HG03064 (cell line): ENCODE data around the gene CORO1C.

ENCODE experiments used
- ATAC-seq: cut with Tn5 transposase; IDR thresholded peaks from one replicate; pipeline ENCODE4 v1.9.1; 2021; ENCODE audit warnings: low read depth; ENCODE audit not compliant: unreplicated experiment

Gene CORO1C

DNA sequence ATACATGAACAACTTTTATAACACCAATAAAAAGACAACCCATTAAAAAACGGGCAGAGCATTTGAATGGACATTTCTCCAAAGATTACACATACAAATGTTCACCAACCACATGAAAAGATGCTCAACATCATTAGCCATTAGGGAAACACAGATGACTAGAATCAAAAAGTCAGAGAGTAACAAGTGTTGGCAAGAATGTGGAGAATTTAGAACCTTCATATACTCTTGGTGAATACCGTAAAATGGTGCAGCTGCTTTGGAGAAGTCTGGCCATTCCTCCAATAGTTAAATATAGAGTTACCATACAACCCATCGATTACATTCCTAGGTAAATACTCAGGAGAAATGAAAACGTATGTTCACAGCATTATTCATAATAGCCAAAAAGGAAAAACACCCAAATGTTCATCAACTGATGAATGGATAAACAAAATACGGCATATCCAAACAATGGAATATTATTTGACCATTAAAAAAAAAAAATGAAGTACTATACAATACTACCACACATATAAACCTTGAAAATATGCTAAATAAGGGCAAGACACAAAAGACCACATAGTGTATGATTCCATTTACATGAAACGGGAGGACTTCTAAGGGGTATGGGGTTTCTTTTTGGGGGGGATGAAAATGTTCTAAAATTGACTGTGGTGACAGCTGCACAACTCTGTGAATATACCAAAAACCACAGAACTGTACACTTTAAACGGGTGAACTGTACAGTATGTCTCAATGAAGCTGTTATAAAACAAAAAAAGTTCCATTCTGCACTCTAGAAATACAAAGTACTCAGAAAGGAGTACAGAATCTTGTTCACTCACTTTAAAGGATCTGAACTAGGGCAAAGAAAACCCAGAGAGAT, 3.2 kb downstream of the CORO1C start:
- no peak for ATAC-seq

DNA sequence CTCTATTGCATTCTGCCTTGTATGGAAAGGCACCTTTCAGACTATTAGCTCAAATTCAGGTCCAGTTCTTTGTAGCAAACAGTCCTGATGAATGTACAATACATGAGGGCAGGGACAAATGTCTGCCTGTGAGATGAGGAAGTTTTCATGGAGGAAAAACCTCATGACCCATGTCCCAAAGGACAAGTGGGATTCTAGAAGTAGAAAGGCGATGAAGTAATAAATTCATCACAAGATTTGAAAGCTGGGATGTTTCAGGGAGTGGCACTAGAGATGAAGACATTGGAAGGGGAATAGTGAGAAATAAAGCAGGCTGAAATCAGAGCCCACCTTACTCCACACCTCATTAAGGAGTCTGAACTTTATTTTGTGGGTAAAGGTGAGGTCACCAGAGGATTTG, 4.2 kb downstream of the CORO1C start:
- ATAC-seq, result no peak

DNA sequence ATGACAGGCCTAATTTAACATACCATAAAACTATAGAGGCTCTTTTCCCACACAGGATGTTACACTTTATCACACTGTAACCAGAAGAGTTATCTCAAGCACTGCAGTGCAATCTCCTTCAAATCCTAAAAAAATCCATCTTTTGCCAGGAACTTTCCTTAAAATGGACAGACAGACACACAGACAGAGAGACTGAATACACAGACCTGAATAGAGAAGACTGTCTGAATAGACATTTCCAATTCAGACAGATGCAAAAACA, 6.5 kb downstream of the CORO1C start:
- ATAC-seq, result no peak

DNA sequence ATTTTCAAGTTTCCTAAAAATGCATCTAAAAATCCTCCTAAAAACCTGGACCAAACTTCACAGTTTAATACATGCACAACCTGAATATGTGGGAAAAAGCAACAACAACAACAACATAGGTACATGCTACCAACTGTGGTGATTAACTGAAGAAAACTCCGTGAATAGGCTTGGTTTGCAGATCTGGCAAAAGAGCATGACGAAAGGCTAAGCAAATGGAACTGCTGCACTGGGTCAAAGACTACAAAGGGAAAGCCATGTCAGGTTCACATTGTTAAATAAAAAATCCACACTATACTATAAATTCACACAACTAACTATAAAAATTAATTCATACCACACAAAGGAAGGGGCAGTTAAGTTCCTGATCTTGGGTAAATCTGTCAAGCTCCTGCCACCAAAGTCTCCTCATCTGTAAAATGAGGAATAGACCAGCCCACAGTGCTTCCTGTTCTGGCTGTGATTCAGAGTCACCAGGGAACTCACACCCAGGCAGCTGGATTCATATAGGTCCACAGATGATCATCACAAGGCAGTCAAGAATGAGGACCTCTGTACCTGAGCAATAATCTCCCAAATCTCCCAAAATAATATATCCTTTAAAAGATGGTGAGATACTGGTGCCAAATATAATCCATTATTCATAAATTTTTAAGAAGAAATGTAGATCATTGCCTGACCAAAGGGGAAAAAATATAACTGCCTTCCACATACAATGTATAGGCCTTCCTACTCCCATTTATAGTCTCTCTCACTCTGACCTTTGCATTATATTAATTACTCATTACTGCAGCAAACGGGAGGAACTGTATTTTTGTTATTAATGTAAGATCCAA, 7.0 kb downstream of the CORO1C start:
- ATAC-seq, result no peak

GRCh38 chr12:108722992-108723766, 8.1 kb downstream of the CORO1C start:
- ATAC-seq, result no peak

GRCh38 chr12:108722463-108722862, 8.9 kb downstream of the CORO1C start:
- ATAC-seq, result no peak

GRCh38 chr12:108721824-108722223, 9.5 kb downstream of the CORO1C start:
- ATAC-seq, result no peak

DNA sequence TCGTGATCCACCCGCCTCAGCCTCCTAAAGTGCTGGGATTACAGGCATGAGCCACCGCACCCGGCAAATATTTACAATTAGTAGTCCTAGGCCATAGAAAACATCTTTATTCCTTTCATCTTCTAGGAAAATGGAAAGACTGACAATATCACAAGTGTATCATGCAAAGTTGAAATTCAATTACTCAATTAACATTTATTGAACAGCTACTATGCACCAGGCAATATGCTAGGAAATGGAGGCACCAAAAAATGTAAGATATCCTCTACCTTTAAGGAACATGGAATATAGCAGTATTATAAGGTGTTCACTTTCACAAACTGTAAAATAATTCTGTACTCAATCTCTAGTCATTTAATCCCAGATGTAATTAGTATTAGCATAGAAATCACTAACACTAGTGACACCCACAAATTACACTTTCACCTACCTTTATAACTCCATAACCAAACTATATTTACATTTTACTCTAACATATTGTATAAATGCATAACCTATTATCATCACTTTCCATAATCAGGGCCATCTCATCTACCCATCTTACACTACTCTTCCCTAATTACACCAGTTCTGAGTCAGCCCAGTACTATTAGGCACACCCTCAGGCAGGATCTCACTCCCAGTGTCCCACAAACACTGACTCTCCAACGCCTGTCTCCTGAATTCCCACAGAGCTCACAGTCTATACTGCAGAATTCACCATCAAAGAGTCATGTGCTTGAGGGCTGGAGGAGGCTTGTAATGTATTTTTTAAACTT, 10.4 kb downstream of the CORO1C start:
- no peak for ATAC-seq

GRCh38 chr12:108717243-108717642, 14.1 kb downstream of the CORO1C start:
- ATAC-seq, result no peak

DNA sequence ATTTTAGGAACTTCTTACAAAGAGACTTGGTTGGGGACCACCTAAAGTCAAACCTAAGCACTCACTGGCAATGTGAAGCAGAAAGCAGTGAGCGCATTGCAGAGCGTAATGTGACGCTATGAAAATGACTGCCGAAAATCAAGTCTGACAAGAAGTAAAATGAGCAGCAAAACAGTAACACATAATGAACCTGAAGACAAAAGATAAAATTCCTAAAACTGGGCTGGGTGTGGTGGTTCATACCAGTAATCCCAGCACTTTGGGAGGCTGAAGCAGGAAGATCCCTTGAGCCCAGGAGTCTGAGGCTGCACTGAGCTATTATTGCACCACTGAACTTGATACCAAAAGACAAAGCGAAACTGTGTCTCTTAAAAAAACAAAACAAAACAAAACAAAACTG, 16.5 kb downstream of the CORO1C start:
- no peak for ATAC-seq

GRCh38 chr12:108713471-108713870, 17.8 kb downstream of the CORO1C start:
- ATAC-seq, result no peak

- ATAC-seq, result no peak
Measured at GRCh38 chr12:108712925-108713203, 18.5 kb downstream of the CORO1C start.

DNA sequence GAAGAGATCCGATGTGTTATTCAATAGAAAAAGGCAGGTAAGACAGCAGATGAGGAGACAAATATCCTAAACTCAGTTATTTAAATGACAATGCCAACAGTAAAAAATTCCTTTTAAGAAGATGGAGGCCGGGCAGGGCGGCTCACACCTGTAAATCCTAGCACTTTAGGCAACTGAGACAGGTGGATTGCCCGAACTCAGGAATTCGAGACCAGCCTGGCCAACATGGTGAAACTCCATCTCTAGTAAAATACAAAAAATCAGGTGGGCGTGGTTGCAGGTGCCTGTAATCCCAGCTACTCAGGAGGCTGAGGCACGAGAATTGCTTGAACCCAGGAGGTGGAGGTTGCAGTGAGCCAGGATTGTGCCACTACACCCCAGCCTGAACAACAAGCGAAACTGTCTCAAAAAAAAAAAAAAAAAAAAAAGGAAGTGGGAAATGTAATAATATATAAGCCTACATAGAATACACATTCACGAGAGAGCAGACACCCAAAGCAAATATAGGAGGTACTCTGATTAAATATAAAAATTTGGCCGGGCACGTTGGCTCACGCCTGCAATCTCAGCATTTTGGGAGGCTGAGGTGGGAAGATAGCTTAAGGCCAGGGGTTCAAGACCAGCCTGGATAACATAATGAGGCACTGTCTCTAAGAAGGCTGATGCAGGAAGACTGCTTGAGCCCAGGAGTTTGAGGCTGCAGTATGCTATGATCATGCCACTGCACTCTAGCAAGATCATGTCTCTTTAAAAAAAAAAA, 19.0 kb downstream of the CORO1C start:
- no peak for ATAC-seq

DNA sequence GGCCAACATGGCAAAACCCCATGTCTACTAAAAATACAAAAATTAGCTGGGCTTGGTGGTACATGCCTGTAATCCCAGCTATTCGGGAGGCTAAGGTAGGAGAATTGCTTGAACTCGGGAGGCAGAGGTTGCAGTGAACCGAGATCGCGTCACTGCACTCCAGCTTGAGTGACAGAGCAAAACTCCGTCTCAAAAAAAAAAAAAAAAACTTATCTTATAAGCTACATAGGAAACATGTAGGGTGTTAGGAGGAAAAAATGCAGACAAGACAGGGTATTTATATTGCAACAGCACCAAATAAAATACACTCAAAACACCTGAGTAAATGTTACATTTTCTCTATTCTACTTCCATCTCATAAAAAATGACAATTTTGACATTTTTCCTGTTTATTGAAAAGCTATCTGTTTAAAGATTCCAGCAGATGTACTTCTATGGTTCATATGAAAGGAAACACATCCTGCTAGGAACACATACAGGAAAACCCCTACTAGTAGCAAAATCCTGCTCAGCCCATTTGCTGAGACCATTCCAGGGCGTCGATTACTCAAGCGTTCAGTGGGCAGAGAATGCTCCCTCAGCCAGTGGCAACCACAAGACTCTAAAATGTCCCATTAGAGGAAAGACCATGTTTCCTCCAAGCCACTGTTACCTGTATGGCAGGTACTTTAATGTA, 19.7 kb downstream of the CORO1C start:
- no peak for ATAC-seq

DNA sequence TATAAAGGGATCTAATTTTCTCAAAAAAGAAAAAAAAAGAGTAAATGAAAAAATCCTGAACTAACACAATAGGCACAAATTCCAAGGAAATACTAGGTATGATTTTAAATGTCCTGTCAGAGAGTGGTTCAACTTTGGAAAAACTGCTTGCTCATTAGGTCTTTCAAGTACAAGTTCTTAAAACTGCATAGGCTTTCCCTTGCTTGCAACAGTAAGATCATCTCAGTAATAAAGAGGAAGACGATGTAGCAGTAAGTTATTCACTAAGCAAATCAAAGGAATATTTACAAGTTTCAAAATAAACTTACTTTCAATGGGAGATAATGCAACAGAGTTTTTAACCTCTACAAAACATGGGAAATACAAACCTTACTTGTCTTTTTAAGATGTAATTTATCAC, 21.6 kb downstream of the CORO1C start:
- ATAC-seq, result no peak

DNA sequence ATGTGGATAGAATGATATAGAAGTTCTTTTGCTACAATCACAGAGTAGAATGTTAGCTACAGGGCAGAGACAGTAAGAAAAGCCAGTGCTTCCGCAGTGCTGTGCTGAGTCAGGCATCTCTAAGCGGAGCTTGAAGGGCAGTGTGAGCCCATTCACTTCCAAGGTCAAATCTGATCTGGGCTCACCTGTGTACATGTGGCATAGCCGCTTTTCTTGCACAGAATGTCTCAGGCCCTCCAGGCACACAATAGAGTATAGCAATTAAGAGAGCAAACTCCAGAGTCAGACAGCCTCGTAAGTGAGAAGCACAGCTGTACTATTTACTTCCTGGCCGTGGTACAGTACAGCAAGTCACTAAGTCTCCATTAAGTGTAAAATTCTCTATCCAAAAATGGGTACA, 26.8 kb downstream of the CORO1C start:
- ATAC-seq, result no peak

DNA sequence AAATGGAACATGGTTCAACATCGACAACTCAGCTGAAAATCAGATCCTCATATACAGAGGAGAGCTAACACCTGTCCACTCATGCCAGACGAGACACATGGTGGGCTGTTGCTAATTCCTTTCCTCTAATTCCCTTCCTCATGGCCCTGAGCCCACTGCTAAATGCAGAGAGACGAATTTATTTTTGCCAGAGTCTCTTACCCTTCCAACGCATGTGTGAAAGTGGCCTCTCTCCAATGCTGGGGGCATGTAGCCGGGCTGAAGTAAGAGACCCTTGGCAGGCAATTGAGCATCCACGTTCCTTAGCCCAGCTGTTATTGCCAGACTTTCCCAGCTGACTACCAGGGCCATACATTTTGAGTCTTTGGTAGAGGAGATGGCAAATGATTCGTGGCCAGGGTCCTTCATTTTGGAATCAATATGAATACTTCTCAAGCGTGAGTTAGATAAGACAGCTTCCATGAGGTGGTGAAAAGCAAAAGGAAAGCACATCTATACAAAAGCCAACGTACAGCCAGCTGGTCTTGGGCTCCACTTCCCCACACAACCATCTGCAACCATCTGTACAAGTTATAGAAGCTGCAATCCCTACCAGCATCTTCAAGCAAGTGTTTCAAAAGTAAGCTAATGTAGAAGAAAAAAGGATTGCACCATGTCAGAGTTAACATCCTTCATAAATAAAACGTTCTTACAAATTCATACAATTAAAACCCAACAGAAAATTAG, 28.6 kb downstream of the CORO1C start:
- no peak for ATAC-seq

- ATAC-seq, result no peak
Measured at GRCh38 chr12:108701779-108702441, 29.4 kb downstream of the CORO1C start.
